HG03039 (cell line): ENCODE results near the gene CALY.

Experiments used
- ATAC-seq: cut with Tn5 transposase; IDR thresholded peaks from one replicate; pipeline ENCODE4 v1.9.1; 2021; ENCODE audit warnings: mild to moderate bottlenecking, moderate library complexity; ENCODE audit not compliant: unreplicated experiment

CALY gene

DNA sequence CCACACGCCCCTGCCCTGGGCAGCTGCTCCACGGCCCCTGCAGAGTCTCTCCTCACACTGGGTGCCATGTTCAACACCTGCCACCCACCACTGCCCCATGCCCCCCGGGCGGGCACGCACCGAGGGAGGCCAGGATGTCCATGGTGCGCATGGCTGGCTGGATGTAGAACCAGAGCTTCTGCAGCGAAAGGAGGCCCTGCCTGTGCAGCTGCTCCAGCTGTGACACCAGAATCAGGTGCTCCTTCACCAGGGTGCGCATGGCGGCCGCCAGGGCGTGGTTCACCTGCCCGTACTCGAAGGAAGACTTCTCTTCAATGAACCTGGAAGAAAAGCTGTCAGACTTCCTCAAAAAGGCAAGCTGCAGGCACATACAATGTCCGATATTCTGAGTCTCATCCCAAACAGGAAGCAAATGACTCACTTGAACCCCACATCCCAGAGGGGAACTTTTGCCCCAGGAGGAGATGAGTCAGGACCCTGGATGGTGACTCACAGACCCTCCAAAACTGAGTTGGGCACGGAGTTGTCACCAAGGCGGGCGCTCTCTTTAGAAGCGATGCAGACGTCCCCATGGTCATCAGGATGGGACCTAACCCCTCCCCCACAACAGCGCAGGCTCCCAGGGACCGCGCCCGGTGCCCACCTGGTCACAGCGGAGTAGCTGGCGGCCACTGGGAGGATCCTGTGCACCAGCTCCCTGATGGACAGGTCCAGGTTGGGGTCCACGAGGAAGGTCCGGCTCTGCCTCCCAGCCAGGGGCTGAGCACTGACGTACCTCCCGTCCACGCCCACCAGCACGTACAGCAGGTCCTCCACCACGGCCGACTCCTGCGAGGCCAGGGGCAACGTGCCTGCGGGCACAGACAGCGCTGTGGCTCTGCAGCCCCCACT, 43.5 kb downstream of the CALY start:
- ATAC-seq = no peak

DNA sequence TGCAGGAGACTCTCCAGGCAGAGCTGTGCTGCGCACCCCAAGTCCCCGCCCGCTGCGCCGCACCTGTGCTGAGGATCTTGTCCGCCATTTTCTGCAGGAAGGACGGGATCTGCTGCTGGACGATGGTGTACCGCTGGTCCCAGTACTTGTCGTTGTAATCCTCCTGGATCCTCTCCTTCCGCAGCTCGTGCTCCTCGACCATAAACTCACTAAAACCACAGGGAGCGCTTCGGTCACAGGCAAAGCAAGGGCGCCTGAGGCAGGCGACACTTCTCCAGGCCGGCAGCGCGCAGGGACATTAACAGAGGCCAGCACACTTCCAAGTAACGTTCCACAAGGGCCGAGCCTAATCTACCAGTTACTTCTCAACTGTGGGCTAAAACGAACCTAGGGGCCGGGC, 46.9 kb downstream of the CALY start:
- no peak for ATAC-seq

DNA sequence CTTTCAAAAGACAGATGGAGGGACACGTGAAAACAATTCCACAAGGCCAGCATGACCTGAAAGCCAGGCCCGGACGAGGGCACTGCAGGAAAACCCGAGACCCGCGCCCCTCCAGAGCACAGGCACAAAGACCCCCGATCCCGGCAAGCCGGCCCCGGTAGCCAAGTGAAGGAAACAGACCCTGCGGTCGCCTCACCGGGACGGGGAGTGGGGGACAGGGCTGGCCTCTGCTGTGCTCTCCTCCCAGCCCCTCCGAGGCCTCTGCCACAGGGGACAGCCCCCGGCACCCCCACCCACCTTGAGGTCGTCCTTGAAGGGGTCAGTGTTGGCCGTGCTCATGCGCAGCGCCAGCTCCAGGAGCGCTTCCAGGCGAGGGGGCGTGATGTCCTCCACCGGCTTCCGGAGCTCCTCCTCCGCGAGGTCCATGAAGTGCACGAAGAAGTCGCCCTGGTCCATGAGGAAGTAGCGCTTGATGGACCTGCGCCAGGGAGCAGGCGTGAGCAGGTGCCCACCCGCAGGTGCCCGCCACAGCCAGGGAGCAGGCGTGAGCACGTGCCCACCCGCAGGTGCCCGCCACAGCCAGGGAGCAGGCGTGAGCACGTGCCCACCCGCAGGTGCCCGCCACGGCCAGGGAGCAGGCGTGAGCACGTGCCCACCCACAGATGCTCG, 48.7 kb downstream of the CALY start:
- ATAC-seq = no peak

DNA sequence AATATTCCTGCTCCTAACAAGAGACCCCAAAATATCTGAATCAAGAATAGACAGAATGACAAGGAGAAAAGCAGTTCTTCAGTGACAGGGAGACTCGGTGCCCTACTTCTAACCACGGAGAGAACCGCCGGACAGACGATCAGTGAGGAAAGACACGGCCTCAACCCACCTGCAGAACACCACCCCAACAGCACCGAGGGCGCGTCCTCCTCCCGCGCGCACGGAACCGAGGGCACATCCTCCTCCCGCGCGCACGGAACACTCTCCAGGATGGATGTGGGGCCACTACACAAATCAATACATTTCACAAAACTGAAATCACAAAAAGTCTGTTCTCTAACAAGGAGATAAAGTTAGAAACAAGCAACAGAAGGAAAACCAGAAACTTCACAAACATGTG, 50.3 kb downstream of the CALY start:
- ATAC-seq = no peak

DNA sequence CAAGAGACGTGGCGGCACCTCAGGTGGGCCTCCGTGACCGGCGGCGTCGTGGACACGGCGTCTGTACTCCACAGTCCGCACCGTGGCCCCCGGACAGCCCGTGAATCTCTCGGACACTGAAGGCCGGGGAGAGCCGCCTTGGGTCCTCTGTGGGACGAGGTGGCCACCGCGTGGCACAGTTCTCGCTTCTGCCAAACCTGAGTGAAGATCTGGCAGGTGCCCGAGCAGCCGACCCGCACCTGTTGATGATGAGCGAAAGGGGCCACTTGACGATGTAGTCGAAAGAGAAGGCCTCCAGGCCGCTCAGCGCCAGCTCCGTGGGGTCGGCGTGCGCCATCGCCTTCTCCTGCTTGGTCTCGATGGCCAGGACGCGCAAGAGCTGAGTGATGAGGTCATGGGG, 51.5 kb downstream of the CALY start:
- ATAC-seq = no peak

DNA sequence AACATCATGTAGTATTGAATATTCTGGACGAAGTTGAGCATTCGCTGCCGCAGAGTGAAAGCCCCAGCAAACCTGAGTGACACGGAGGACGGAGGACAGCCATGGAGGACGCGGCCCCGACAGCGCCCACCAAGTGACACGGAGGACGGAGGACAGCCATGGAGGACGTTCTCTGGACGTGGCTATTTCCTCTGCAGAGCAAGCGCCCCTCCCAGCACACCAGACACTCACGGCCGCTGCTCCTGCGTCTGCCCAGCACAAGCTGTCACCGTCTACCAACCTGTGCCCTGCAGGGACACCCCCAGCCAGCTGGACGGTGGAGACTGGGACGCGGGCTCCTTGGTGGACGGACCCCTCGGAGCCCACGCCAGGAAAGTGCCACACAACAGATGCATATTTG, 52.8 kb downstream of the CALY start:
- ATAC-seq = no peak

DNA sequence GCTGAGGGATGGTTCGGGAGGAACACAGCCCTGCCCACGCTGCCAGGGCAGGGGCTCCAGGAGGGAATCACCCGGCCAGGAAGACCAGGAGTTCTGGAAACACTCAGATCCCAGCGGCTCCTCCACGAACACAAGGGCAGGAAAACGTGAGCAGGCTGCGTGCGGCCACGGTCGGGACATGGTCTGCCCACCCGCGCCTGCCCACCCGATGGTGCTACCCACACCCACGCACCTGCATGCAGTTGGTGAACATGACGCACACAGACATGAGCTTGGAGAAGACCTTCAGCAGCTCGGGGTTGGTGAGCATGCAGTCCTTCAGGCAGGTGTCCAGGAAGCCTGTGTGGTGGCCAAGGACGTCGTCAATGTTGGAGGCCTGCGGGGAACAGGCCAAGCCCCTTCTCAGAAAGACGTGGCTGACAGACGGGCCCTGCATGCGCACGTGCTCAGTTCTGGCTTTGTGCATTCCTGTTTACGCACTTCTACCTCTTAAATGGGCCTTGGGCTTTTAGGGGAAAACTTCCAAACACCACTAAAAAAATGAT, 53.8 kb downstream of the CALY start:
- ATAC-seq = no peak

DNA sequence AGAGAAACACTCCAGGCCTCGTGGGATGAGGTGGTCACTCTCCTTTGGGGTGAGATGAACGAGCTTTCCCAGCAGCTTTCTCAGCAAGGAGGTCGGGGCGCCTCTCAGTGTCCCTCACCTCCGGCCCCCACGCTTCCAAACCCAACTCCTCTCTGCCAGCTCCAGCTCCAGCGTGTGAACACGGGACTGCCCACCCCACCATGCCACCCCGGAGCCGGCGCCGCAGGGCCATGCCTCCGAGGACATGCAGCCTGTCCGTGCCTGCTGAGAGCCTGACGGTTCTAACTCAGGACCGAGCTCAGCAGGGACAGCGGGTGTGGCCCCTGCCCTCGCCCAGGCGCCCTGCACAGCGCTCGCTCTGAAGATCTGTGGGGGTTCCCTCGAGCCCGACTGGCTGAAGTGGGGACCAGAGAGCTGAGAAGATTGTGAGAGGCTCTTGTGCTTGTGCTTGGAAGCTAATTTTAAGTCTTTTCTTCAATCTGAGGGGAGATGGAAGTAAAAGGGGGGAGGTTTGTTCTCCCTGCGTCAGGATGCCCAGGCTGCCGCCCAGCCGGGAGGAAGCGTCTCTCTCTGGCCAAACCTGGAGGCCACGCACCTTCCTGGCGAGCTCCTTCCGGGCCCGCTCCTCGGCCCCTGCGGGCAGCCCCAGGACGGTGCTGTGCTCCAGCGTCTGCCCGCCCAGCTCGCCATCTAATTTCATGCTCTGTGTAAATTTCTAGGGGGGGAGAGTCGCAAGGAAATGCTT, 54.9 kb downstream of the CALY start:
- no peak for ATAC-seq

DNA sequence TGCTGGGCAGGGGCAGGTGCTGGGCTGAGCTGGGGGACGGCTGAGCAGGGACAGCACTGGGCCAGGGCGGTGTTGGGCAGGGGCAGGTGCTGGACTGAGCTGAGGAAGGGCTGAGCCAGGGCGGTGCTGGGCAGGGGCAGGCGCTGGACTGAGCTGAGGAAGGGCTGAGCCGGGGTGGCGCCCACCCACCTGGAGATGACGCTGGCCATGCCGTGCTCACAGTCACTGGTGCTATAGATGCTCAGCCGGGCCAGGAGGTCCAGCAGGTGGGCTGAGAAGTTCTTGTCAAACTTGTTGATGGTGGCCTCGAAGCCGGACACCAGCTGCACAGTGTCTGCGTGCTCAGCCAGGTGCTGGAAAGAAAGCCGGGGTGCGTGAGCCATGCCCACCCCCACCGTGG, 55.6 kb downstream of the CALY start:
- ATAC-seq = no peak

DNA sequence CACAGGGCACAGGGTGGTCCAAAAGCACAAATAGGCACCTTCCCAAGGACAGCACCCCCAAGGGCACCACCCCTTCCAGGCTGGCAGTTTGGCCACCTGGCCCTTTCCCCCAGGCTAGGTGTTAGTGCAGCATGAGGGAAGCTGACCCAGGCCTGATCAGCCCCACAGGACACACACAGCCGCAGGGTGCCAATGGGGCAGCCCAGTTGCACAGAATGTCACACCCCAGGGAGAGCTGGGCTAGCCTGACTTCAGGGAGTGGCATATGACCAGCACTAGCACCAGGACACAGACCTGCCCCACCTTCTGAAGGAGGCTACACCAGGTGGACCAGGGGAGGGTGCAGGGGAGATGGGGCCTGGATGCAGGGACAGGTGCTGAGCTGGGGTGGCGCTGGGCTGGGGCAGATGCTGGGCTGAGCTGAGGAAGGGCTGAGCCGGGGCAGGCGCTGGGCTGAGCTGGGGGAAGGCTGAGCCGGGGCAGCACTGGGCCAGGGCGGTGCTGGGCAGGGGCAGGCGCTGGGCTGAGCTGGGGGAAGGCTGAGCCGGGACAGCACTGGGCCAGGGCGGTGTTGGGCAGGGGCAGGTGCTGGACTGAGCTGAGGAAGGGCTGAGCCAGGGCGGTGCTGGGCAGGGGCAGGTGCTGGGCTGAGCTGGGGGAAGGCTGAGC, 56.2 kb downstream of the CALY start:
- ATAC-seq = no peak

DNA sequence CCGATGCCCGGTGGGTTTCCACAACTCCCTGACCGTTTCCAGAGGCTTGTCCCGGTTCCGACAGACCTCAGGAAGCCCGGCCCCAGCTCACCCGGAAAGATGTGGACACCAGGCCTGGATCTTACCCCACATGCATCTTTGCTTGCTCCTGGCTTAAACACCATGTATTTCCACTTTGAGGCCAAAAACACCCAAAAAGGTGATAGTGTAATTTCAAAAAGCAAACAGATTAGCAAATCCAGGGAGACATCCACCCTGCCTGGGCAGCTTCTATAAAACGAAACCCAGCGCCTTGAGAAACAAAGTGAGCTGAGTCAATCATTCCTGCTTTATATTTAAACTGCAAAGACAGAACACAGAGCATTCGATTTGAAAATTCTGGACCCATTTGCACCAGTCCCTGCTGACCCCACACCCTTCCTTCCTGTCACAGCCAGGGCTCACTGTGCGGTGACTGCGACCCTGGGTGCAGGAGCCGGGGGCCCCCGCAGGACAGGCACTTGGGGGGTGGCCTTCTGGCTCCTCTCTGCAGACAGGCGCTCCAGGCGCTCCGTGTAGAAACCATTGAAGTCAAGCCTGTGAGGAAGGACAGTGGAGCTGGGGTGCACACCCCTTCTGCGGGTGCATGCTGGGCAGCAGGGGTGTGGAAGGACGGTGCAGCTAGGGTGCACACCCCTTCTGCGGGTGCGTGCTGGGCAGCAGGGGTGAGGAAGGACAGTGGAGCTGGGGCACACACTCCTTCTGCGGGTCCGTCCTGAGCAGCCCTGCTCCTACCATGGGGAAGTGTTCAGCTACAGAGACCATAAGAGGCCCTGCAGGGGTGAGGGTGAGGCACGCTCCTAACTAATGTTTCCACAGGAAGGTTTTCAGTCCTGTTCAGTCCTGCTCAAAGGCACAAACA, 57.1 kb downstream of the CALY start:
- no peak for ATAC-seq

DNA sequence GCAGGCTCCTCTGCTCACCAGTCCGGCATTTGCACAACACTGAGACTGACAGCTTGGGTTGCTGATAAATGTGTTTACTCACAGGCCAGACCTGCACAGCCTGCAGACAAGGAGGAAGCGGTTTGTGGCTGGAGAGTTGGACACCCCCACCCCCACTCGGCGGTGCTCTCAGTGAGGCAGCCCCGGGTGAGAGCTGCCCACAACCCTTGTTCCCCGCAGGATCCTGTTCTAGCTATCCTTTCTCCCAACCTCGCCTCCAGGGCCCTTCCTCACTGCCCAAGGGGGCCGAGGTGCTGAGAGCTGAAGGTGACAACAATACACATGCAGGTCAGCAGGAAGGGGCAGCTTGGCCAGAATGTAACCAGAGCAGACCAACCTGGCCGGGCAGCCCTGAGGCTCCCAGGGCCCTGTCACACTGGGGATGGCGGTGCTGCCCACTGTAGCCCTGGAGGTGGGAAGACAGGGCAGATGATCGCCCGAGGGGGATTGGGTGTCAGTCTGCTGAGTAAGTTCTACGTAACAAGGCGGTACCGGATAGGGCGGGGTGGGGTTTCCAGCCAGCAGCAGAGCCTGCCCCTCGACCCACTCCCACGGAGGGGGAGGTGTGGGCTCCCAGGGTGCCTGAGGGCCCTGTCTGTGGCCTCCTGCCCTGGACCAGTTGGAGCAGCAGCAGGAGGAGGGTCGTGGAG, 58.0 kb downstream of the CALY start:
- no peak for ATAC-seq

DNA sequence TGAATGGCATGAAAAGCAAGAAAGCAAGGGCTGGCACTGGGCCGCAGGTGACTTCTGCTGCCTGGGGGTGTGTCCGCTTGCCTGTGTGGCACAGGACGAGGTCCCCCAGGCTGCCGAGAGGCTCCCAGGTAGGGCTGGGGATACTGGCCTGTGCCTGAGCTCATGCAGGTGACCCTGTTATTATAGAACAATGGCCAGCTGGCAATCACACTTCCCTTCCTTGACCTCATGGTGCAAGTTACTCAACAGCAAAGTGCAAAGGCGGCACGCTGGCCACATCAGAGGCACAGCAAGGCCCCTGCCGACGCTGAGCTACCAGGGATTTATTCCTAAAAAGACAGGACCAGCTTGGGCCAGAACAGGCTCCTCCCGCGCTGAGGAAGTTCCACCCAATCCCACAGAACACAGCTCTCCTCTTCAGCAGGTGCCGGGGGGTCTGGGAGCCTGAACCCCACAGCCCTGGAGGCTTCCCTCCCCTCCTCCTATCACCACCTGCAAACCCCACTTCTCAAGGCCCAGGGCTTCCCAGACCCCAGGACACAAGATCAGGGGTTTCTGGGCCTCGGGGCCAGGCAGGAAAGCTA, 58.6 kb downstream of the CALY start:
- ATAC-seq = no peak

DNA sequence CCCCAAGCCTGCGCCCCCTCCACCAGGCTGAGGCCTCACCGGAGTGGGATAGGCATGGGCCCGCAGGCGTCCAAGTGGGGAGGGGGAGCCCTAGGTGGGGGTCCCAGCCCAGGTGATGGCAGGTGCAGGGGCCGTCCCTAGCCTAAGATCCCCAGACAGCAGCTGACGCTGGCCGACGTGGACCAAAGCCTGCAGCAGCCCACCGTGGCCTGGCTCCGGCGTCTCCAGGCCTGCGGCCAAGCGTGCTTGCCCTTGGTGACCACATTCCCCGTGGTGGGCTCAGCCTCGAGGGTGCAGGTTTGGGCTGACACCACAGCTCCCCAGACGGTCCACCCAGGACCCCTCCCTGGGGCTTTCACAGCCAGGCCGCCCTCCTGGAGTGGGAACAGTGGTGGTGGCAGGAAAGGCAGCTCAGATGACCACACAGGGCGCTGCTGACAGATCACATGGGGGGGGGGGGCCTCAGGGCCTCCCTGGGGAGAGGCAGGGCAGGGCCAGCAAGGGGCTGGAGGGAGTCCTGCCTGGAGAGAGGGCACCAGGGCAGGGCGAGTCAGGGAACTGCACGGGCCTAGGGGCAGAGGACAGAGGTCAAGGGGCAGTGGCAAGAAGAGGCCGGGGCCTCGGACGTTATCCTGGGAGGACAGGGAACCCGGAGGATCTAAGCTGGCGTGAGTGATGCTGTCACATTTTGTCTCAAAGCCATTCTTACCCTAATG, 59.3 kb downstream of the CALY start:
- ATAC-seq = no peak

DNA sequence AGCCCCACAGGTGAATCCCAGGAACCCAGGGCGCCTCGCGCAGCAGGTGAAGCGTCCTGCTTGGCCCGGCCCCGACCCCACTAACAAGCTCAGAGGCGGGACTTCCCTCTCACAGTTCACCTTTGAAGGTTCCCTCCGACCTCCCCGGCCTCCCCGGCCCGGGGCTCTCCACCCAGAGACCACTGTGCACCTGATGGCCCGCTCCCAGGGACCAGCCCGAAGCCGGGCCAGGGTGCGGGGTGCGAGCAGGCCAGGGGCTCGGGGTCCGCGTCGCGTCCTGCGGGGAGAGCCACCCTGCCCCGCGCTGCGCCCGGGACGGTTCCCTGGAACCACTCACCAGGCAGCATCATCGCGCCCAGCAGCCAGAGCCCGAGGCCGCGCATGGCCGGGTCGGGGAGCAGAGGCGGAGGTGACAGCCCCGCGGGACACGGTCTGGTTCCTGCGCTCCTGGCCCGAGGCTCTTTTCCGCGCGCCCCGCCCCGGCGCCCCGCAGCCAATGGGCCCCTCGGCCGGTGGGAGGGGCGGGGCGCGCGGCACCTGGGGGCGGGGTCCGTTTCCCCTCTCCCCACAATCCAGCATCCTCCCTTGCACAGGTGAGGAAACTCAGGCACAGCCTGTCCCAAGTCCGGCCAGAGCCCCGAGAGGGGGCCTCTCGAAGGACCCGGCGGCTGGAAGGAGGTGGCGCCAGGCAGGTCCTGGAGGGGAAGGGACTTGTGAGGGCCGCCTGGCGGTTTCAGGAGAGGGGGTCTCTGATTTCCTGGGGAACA, 60.1 kb downstream of the CALY start, which contains the start of gene ADAM8:
TSS of gene ADAM8 (minus strand) at position 434 of the 767 bp plus-strand sequence. CDS start at position 383, 51 bp downstream.
- ATAC-seq = peak; percentile 41

DNA sequence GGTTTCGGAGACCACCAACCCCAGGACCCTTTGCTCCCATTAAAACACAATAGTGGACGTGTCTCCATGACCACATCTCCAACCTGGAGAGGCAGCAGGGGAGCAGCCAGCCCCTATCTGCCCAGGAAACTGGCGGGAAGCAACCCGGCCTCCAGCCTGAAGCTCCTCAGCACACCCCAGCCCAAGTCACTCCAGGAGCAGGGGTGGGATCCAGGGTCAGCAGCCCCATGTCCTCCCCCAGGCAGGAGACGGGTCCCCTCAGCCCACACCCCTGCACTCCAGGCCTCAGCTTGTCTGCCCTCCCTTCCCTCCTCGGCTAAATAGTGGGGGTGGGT, 60.6 kb downstream of the CALY start:
- ATAC-seq = no peak

DNA sequence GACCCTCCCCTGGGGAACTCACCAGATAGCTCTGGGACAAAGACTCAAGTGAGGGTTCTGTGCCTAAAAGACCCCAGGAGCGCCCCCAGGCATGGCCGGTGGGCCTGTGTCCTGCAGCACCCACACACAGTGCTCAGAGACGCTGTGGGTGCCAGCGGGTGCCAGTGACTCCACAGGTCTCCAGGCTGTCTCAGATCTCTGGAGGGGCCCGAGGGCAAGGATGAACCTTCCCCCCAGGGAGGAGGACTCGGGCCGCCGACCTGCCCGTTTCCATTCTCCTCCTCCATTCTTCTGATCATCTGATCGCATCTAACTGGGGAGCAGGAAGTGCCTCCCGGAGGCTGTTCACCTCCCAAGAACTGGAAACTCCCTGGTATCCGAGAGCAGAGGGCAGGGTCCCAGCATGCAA, 61.0 kb downstream of the CALY start:
- peak; percentile 22 for ATAC-seq
